ENCODE results near the gene ISLR2.

The ISLR2 gene

DNA sequence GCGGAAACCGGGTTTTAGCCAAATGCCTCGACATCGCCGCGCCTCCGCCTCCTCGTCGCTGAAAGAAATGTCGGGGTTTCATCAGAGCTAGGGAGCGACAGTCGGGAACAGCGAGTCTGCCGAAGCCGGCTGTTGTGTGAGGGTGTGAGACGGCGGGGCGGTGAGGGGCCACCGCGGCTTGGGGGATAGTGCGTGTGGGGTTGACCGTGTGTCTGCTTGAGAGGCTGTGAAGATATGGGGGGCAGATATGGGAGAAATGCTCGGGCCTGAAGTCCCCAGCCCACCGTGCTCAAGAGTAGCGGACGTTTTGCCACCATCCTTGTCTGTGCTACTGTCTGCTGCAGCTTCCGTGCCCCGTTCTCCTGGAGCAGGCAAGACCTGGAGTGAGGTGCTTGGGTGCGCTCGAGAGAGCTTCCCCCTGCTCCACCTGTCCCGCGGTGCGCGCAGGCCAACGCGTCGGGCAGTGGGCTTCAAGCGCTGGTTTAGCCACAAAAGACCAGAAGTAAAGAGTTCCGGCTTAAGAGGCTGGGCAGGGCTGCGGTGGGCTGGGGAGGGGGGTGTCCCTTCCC, 716 bp upstream of the ISLR2 start:
- no peak for DNase-seq (ENCODE audit: low spot score)

DNA sequence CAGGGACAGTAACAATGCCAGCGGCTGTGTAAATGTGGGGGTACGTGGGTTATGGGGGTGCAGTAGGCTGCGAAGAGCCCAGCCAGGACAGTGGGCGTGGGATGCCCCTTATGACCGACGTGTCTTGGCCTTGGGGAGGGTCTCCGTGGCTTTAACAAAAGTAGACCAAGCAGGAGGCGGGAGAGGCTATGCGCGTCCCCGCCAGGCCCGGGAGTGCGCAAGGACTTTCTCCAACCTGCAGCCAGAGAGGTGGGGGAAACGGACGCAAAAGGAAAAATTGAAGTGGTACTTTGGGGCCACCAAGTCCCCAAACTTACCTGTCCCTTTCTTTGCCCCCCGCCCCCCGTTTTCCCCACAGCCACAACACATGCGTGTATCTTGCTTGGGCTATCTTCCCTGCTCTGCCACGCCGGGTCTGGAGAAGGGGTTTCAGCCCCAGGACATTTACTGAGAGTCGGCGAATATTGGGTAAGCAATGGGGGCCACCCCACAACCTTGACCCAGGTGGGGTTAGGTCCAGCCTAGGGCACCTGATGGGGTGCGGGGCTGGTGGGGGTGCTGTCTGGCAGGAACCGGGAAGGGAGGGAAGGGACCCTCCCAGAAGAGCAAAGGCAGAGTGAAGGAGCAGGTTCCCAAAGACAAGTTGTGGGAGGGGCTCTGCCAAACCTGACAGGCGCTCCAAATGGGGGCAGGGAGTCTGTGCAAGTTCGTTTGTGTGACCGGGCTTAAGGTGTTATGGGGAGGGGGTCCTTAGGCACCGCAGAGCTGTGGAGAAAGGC, 652 bp downstream of the ISLR2 start:
- DNase-seq (ENCODE audit: low spot score) = no peak

DNA sequence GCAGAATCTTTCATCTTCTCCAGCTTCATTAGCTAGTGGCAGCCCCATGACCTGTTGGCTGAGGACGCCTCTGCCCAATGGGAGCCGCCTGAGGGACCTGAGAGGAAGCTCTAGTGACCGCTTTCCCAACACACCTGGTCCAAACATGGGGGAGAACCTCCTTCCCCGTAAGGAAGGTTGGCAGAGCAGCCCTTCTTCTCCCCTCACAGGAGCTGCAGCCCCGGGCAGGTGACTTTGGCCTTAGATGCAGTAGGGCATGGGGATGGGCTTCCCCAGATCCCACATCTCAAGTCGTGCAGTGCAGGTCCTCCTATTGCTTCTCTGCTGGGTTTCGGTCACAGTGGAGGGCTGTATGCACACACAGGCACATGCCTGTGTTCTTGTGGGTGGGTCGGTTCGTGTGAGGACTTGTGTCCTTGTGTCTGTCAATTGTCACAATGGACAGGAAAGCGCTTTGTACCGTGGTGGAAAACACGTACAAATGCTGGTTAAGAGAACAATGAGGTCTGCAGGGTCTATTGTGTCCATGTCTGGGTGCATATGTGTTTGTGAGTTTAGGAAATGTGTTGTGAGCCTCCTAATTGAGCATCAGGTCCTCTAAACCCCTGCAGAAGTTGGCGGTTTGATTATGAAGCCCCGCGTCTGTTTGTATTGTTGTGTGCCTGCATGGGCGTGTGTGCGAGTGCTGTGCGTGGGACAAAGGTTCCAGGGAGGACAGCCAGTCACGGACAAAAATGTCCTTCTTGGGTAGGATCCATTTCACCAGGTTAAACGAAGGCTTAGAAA, 1.4 kb downstream of the ISLR2 start:
- no peak for DNase-seq (ENCODE audit: low spot score)

DNA sequence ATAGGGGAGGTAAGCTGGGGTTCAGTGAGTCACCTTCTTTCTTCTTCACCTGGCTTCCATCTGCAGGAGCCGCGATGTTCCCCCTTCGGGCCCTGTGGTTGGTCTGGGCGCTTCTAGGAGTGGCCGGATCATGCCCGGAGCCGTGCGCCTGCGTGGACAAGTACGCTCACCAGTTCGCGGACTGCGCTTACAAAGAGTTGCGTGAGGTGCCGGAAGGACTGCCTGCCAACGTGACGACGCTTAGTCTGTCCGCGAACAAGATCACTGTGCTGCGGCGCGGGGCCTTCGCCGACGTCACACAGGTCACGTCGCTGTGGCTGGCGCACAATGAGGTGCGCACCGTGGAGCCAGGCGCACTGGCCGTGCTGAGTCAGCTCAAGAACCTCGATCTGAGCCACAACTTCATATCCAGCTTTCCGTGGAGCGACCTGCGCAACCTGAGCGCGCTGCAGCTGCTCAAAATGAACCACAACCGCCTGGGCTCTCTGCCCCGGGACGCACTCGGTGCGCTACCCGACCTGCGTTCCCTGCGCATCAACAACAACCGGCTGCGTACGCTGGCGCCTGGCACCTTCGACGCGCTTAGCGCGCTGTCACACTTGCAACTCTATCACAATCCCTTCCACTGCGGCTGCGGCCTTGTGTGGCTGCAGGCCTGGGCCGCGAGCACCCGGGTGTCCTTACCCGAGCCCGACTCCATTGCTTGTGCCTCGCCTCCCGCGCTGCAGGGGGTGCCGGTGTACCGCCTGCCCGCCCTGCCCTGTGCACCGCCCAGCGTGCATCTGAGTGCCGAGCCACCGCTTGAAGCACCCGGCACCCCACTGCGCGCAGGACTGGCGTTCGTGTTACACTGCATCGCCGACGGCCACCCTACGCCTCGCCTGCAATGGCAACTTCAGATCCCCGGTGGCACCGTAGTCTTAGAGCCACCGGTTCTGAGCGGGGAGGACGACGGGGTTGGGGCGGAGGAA, 2.6 kb downstream of the ISLR2 start:
- DNase-seq (ENCODE audit: low spot score) = no peak

DNA sequence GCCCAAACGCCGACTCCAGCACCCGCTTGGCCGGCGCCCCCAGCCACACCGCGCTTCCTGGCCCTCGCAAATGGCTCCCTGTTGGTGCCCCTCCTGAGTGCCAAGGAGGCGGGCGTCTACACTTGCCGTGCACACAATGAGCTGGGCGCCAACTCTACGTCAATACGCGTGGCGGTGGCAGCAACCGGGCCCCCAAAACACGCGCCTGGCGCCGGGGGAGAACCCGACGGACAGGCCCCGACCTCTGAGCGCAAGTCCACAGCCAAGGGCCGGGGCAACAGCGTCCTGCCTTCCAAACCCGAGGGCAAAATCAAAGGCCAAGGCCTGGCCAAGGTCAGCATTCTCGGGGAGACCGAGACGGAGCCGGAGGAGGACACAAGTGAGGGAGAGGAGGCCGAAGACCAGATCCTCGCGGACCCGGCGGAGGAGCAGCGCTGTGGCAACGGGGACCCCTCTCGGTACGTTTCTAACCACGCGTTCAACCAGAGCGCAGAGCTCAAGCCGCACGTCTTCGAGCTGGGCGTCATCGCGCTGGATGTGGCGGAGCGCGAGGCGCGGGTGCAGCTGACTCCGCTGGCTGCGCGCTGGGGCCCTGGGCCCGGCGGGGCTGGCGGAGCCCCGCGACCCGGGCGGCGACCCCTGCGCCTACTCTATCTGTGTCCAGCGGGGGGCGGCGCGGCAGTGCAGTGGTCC, 3.5 kb downstream of the ISLR2 start:
- no peak for DNase-seq (ENCODE audit: low spot score)

DNA sequence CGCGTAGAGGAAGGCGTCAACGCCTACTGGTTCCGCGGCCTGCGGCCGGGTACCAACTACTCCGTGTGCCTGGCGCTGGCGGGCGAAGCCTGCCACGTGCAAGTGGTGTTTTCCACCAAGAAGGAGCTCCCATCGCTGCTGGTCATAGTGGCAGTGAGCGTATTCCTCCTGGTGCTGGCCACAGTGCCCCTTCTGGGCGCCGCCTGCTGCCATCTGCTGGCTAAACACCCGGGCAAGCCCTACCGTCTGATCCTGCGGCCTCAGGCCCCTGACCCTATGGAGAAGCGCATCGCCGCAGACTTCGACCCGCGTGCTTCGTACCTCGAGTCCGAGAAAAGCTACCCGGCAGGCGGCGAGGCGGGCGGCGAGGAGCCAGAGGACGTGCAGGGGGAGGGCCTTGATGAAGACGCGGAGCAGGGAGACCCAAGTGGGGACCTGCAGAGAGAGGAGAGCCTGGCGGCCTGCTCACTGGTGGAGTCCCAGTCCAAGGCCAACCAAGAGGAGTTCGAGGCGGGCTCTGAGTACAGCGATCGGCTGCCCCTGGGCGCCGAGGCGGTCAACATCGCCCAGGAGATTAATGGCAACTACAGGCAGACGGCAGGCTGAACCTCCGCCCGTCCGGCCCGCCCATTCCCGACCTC, 4.1 kb downstream of the ISLR2 start:
- no peak for DNase-seq (ENCODE audit: low spot score)

DNA sequence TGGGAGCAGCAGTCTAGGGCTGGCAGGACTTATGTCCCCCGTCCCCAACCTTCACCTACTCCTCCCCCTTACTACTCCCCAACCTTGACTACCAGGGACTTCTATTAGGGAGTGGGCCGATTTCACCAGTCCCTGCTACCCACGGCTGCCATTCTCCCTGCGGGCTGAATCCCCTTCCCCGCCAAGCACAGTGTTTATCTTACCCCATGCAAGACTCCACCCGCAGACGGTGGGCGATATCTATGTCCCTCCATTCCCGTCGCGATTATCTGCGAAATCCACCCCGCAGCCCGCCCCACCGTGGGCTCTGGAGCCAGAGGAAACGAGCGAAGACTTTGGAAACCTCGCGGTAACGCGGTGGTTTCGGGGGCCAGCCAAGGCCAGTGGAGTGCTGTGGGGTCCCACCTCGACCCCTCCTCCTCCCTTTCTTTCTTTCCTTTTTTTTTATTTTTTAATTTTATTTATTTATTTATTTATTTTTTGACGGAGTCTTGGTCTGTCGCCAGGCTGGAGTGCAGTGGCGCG, 4.7 kb downstream of the ISLR2 start:
- DNase-seq (ENCODE audit: low spot score) = no peak

DNA sequence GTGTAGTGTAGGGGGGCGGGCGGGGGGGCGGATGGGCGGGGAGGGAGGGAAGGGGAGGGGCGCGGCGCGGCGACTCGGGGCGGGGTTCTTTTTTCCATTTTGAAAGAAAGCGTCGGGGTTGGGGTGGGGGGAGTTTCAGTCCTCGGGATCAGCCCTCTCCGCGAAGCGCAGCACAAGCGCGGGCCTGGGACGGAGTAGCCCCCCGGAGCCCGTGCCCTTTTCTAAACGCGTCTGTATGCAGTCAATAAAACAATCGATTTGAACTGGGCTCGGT, 6.1 kb downstream of the ISLR2 start:
- no peak for DNase-seq (ENCODE audit: low spot score)

DNA sequence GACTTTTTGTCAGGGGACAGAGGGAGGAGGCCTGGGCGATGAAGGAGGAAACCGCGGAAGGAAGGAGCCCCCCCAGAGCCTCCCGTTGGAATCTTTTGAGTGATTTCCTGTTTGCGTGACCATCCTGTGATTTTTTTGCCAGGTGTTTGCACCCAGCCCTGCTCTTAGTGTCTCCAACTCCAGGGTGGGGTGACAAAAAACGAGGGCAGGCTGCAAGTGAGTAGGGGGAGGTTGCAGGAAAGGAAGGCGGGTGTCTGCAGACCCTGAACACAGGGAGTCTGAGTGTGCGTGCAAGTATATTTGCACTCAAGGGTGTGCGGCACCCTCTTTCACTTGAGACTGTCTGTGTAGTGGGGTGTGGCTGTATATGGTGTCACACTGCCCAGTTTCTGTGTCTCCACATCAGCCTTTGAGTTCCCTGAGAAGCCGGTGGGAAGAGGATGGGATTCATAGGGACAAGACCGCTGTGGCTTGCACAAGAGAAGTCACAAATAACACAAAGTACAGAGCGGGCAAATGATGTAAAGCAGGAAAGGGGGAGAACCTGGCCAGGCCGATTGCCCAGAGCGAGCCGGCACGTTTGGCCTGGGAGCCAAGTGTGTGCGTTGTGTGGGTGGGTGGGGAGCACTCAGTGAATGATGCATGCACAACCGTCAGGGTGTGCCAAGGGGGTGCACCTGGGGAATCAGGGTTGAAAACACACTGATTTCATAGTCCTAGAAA, 6.6 kb downstream of the ISLR2 start:
- no peak for DNase-seq (ENCODE audit: low spot score)

DNA sequence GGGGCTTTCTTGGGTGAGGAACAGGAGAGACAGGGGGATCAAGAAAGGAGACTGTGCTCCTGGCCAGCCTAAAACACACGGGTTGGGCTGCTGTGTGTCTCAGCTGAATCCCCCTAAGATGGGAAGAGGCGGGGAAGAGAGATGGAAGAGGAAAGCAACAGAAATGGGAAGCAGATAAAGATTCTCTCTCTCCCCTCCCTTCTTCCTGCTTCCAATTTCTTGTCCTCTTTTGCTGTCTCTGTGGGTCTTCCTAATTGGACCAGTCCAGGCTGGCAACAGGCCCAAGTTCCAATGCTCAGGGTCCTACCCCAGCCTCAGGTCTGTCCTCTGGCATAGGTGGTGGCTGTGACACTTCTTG, 7.1 kb downstream of the ISLR2 start:
- DNase-seq (ENCODE audit: low spot score) = no peak

DNA sequence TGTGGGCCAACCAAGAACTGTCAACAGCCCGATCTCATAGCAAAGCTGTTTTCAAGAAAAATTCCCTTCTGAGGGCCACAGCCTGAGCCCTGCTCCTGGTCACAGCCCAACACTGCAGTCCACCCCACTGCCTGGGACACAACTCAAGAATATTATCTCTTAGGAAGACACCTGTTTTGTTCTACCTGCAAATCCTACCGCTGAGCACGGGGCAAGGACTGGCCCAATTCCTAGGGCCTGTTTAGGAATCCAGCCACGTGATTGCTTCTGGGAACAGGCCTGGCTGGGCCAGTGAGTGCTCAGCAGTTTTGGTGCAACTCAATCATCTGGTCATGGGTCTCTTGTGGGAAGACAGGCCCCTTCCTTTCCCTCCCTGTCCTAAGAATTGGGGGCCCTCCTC, 8.3 kb downstream of the ISLR2 start:
- no peak for DNase-seq (ENCODE audit: low spot score)

DNA sequence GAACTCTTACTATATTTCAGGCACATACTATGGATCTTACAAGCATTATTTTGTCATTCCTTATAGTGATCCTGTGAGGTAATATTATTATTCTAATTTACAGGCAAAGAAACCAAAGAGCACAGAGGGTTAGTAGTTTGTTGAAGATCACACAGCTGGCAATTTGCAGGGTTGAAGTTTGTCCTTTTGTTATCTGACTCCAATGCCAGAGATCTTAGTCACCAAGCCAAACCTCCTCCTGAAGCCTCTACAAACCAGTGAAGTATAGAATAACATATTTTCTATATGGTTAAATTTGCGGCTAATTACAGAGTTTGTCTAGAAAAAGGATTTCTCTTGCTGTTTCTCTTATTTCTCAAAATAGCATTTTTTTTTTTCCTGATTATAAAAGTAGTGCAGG, 11.2 kb downstream of the ISLR2 start:
- DNase-seq (ENCODE audit: low spot score) = no peak

DNA sequence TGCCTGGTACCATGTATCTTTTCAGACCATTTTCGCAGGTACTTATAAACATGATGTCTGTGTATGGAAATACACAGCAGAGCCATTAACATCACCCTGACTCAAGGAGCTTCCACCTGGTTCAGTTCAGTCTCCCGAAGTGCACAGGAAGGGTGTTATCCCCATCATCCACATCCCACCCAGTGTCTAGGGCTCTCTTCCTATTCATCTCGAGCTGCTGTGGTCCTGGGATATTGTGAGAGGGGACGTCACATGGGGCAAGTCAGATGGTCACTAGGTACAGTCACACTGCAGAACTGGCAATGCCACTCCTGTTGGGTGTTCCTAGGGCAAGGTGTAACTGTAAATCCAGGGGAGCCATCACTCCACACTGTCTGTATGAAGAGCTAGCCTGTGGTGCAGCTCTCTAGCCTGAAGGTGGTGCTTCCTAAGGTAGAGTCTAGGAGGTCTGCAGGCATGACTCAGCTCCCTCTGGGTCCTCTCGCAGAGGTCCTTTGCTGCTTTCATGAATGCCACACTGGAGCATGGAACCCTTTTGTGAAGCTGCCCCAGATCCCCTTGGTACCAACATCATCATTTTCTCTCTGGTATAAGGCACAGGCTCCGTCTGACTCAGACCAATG, 13.9 kb downstream of the ISLR2 start:
- no peak for DNase-seq (ENCODE audit: low spot score)

DNA sequence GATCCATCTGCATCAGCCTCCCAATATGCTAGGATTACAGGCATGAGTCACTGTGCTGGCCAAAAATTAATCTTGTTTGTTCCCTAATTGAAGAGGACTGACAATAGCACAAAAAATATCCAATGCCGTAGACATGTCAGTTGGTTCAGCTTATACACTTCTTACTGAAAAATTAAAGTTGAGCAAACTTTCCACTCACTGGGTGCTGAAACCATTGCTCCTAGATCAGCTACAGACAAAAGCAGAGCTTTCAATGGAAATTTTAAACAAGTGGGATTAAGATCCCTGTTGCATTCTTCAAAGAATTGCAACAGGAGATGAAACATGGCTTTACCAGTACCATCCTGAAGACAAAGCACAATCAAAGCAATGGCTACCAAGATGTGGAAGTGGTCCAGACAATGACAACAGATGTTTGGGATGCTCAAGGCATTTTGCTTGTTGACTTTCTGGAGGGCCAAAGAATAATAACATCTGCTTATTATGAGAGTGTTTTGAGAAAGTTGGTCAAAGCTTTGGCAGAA, 16.0 kb downstream of the ISLR2 start:
- no peak for DNase-seq (ENCODE audit: low spot score)

DNA sequence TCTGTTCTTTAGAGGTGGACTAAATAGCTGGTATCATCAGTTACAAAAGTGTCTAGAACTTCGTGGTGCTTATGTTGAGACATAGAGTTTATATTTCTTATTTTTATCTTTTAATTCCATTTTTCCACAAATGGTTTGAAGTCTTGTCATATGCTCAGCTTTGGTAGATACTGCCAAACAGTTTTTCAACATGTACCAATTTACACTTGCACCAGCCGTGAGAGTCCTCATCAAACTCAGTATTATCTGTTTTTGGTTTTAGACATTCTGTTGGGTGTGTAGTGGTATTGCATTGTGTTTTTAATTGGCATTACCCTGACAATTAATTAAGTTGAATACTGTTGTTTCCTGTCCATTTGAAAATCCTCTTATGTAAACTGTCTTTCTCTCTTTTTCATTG, 16.7 kb downstream of the ISLR2 start:
- no peak for DNase-seq (ENCODE audit: low spot score)

DNA sequence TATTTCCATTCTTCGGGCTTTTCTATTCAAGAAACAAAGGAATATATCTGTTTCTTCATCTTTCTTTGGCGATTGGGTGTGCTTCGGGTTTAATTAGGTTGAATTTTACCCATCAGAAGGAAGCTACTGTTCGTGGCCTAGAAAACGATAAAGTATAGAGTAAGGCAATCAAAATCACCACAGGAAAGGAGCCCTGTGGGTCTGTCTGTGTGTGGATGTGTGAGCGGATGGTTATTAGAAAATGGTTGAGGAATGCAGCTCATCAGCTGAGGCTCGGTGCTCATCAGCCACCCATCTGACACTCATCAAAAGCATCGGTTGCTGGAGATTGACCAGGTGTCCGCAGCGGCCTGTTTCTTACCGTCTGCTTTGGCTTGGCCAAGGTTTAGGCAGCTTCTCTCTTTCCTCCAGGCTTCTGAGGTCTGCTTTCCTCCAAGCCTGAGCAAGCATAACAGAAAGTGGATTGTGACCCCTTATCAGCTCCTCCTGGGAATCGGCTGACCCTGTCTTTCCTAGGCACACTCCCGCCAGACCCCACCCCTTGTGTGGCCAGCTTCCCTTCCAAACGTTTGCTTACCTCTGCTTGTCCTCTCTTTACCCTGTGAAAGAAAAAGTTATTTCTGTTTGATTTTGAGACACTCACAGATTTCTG, 25.5 kb downstream of the ISLR2 start:
- no peak for DNase-seq (ENCODE audit: low spot score)

DNA sequence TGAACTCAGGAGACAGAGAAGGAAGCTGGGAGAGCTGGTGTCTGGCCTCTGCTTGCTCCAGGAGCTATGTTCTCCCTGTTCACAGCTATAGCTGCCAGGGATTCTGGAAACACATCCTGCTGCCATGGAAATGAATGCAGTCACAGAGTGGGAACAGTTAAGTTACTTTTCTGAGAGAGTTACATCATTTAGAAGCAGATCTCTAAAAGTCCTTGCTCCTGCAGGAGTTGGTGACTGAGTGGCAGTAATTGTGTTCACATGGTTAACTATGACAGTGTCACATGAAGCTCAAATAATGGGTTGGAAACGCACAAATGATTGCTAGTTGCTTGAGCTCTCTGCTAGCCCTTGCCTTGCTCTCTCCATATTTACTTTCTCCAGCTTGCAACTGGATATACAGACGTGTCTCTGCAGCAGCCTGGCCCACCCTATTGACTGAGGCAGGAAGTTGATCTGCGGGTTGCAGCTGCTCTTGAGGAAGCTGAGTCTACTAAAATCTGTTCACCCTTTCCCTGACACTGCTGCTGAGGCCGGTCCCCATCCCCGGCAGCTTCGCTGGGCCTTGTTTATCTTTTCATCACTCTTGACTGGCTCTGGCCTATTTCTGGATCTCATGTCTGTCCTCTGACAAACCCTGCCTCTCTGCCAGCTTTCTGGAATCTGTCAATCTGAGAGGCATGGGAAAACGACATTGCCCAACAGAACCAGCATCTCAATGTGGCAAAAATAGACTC, 26.5 kb downstream of the ISLR2 start:
- DNase-seq (ENCODE audit: low spot score) = no peak
